Tibial nerve (tissue), 4 donors: ENCODE measurements around the gene PARM1. TPM values are rescaled to one million over a fixed set of nuclear protein-coding genes. Genes with fewer than 3 reads are reported as not detected.

Source experiments
- DNase-seq, 2 donors: peaks; one replicate each; pipeline ENCODE4 v3.0.0-alpha.2; 2019; ENCODE audit warnings: low spot score in 2 of 2
- H3K27ac ChIP-seq, 4 donors: fragments of 200-600 bp; sonication (generic) in 3 of 4; one replicate each; pipeline ENCODE4 v1.5.1; 2017 to 2019; ENCODE audit warnings: mild to moderate bottlenecking in 1 of 4
- H3K27me3 ChIP-seq, 2 donors: fragments of 200-600 bp; sonication (generic) in 1 of 2; one replicate each; pipeline versions ENCODE4 v1.5.1 to v1.6.0; 2017 to 2019
- H3K36me3 ChIP-seq, 3 donors: fragments of 200-600 bp; sonication (generic); one replicate each; pipeline ENCODE4 v1.5.1; 2018 to 2019
- H3K4me1 ChIP-seq, 4 donors: fragments of 200-600 bp; sonication (generic) in 3 of 4; one replicate each; pipeline ENCODE4 v1.5.1; 2017 to 2019
- H3K4me3 ChIP-seq, 4 donors: fragments of 200-600 bp; sonication (generic) in 3 of 4; one replicate each; pipeline ENCODE4 v1.5.1; 2017 to 2019; ENCODE audit warnings: mild to moderate bottlenecking in 1 of 4, moderate library complexity in 1 of 4
- H3K9me3 ChIP-seq, 4 donors: fragments of 200-600 bp; sonication (generic) in 3 of 4; one replicate each; pipeline ENCODE4 v1.5.1; 2017 to 2019
- CTCF ChIP-seq, 5 experiments: fragments of 200-600 bp in 3 of 5; fragments of 450-650 bp in 2 of 5; sonication (generic) in 3 of 5; IDR thresholded peaks; one replicate each; pipeline ENCODE4 v1.5.1; 2016 to 2019; ENCODE audit warnings: antibody characterized with exemption in 5 of 5, mild to moderate bottlenecking in 3 of 5, moderate library complexity in 2 of 5
- EP300 ChIP-seq, 2 donors: sonication (generic); formaldehyde crosslinking; IDR thresholded peaks; one replicate each; pipeline ENCODE4 v1.6.1; 2017; ENCODE audit warnings: antibody characterized with exemption in 2 of 2, mild to moderate bottlenecking in 1 of 2
- POLR2A ChIP-seq, 2 donors: fragments of 450-650 bp; IDR thresholded peaks; one replicate each; pipeline ENCODE4 v1.6.1; 2017; ENCODE audit warnings: antibody characterized with exemption in 2 of 2, mild to moderate bottlenecking in 2 of 2, moderate library complexity in 2 of 2
- WGBS, 2 donors: methylation state at CpG; one replicate each; pipeline ENCODE4 v1.1.5; 2018; 5-methylcytosine and 5-hydroxymethylcytosine counted together
- total RNA-seq, 4 donors: library from RNA; depleted of rRNA; stranded (reverse); fragments of >200 nt; gene quantifications; one replicate each; pipeline ENCODE4 v1.1.0, GENCODE V29; 2016

Gene PARM1
- total RNA-seq, 4 donors from 2014 or later, result 10.0 to 23.8 (median 20.9) TPM

DNA sequence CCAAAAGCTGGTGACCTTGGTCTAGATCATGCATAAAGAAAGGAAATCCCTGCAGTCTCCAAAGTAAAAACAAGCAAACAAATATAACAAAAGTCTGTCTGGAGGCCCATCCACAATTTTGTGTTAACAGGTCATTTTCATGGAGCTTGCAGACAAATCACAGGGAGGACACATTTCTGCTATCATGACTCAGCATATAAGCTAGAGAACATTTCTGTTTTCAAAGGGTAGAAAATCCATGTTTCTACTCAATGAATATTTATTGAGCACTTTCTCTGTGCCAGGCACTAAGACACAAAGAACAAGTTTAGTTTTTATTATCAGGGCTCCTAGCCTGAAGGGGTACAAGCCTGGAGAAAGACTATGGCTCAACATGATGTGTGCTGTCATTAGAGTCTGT is 71.1 kb downstream of the PARM1 start:
- H3K27ac ChIP-seq, result no peak overlapping the region
- no peak overlapping the region for H3K4me3 ChIP-seq
- no peaks in the 10 kb centered on the region for H3K27me3 ChIP-seq
- H3K9me3 ChIP-seq, result peaks cover 0 to 12% (median 0%) of the 10 kb centered on the region in 4 donors
- no peaks in the 10 kb centered on the region for H3K4me1 ChIP-seq
- no peak for DNase-seq
- no peaks in the 10 kb centered on the region for H3K36me3 ChIP-seq
- no peak for TF ChIP-seq CTCF (IDR thresholded peaks at IDR 0.05)
- no peak for TF ChIP-seq EP300 (IDR thresholded peaks at IDR 0.05)
- TF ChIP-seq POLR2A (IDR thresholded peaks at IDR 0.05), result no peak

DNA sequence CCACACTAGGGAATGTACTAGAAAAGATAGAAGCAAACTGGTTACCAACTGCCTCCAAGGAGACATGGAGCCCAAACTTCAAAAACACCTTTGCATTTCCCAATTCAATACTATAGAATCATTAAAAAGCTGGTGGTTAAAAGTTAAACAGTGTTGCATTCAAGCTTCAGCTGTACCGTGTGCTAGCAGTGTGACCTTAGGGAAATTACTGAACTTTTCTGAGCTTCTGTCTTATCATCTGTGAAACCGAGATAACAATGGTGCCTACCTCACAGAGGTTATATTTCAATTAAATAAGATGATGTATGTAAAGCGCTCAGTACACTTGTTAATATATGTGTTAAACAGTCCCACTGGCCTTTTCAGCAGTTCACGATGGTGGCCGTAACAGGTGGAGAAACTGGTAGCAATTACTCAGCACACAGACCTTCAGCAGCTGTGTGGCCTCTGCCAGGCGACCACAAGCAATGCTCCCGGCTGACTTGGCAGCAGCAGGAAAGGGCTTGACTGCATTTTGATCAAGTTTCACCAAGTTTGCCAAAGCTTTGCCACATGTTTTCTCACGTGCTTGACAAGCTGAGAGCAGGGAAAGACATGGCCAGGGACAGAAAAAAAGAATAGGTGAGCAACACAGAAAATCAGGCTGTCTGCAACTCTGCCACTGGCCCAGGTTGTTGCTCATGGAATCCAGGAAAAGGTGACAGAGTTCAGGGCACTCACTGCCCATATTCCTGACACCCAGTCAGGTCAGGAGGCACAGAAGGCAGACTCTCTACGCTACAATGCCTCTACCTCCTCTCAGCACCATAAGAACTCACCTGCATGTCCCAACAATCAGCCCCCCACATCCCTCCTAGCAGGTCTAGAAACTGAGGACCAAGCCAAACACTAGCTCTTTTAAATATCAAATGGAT is 72.1 kb downstream of the PARM1 start:
- TF ChIP-seq POLR2A (IDR thresholded peaks at IDR 0.05) (no peak), CTCF (IDR thresholded peaks at IDR 0.05) (no peak), EP300 (IDR thresholded peaks at IDR 0.05) (no peak)
- 68 to 71% methylated on average over 9 of the region's 9 CpGs for WGBS, 2 donors
- Histone ChIP-seq H3K27ac (no peak overlapping the region), H3K4me1 (no peaks in the 10 kb centered on the region), H3K4me3 (no peak overlapping the region), H3K9me3 (peaks cover 0 to 12% (median 0%) of the 10 kb centered on the region in 4 donors), H3K36me3 (no peaks in the 10 kb centered on the region), H3K27me3 (no peaks in the 10 kb centered on the region)
- DNase-seq, result no peak

DNA sequence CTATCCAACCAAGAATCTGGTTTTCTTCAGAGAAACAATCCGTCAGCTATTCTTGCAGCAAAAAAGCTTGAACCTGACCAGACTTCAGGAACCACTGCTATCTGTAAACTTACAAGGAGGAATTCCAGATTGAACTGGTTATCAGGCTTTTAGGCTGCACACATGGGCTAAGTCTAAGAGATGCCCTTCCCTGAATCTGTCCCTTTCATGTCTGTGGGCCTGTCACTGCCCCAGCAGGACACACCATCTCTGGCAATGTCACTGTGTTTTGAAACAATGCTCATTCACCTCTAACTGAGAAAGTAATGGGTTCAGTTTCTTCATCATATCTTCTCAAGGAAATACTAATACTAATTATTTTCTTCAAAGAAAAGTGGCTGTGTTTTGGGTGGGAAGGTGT is 72.8 kb downstream of the PARM1 start:
- no peaks in the 10 kb centered on the region for H3K36me3 ChIP-seq
- H3K27me3 ChIP-seq, result no peaks in the 10 kb centered on the region
- H3K27ac ChIP-seq, result no peak overlapping the region
- no peak for DNase-seq
- WGBS, 2 donors, result 88 to 90% methylated on average over 1 of the region's 1 CpG
- TF ChIP-seq POLR2A (IDR thresholded peaks at IDR 0.05) (no peak), CTCF (IDR thresholded peaks at IDR 0.05) (no peak), EP300 (IDR thresholded peaks at IDR 0.05) (no peak)
- peaks cover 0 to 12% (median 0%) of the 10 kb centered on the region in 4 donors for H3K9me3 ChIP-seq
- no peak overlapping the region for H3K4me3 ChIP-seq
- H3K4me1 ChIP-seq, result no peaks in the 10 kb centered on the region

DNA sequence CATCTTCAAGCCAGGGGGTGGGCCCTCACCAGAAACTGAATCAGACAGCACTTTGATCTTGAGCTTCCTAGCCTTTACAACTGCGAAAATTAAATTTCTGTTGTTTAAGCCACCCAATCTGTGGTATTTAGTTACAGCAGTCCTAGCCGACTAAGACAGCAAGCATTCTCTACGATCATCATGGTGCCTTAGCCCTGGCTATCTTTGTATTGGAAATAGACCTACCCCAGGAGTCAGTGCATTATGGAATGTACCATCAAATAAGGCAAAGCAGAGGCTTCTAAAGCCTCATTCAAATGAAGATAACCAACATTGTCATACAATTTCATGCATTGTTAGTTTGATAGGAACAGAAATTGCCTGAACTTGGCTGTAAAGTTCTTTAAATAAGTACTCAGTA is 75.0 kb downstream of the PARM1 start:
- Histone ChIP-seq H3K9me3 (peaks cover 0 to 12% (median 0%) of the 10 kb centered on the region in 4 donors), H3K36me3 (no peaks in the 10 kb centered on the region), H3K4me1 (no peaks in the 10 kb centered on the region), H3K4me3 (no peak overlapping the region), H3K27ac (no peak overlapping the region), H3K27me3 (no peaks in the 10 kb centered on the region)
- 72 to 95% methylated on average over 3 of the region's 3 CpGs for WGBS, 2 donors
- TF ChIP-seq EP300 (IDR thresholded peaks at IDR 0.05) (no peak), CTCF (IDR thresholded peaks at IDR 0.05) (no peak), POLR2A (IDR thresholded peaks at IDR 0.05) (no peak)
- no peak for DNase-seq

DNA sequence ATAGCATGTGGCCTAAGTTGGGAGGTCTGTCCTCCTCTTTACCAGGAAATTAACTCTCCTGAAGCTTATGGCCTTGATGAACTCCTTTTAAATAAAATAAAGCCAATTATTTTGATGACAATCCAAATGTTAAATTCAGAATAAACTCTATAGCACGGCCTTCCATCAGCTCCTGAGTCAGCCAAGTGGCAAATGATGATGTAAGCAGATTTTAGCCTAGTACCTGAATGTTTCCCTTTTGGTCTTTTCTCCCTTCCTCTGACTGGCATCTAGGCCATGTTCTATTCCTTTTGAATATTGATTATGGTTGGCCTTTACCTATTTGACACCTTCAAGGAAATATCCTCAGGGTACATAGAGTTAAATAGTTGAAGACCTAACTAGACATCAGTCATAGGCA is 76.2 kb downstream of the PARM1 start:
- Histone ChIP-seq H3K36me3 (no peaks in the 10 kb centered on the region), H3K4me1 (no peaks in the 10 kb centered on the region), H3K4me3 (no peak overlapping the region), H3K9me3 (peaks cover 0 to 12% (median 0%) of the 10 kb centered on the region in 4 donors), H3K27ac (no peak overlapping the region), H3K27me3 (no peaks in the 10 kb centered on the region)
- DNase-seq, result no peak
- TF ChIP-seq EP300 (IDR thresholded peaks at IDR 0.05) (no peak), CTCF (IDR thresholded peaks at IDR 0.05) (no peak), POLR2A (IDR thresholded peaks at IDR 0.05) (no peak)
- WGBS, 2 donors, result 84 to 87% methylated on average over 1 of the region's 1 CpG
